A549 (cell line): Measurements from ENCODE around the gene LRRC46. TPM values are rescaled to one million over a fixed set of nuclear protein-coding genes. Genes with fewer than 3 reads are reported as not detected.

Experiments
- ATAC-seq, 2 experiments: fragments of 200-7000 bp in 1 of 2; fragments of >200 bp in 1 of 2; cut with Nextera tagmentation in 1 of 2; cut with Tn5 transposase in 1 of 2; 3 replicates each; pipeline versions ENCODE4 v1.8.0 to v1.9.1; 2018 to 2020; ENCODE audit warnings: mild to moderate bottlenecking in 1 of 2, moderate library complexity in 1 of 2
- CTCF ChIA-PET: fragments of 300-600 bp; sonication (Branson Sonifier 250); formaldehyde crosslinking; extraction: SDS; loops from one replicate; lab custom pipeline; 2021; ENCODE audit warnings: antibody characterized with exemption, inconsistent platforms; lab: Yijun Ruan, JAX
- POLR2A ChIA-PET: fragments of 350-600 bp; formaldehyde crosslinking; extraction: SDS; loops from one replicate; lab custom pipeline; 2021; ENCODE audit warnings: antibody characterized with exemption, inconsistent platforms; lab: Yijun Ruan, JAX
- DNase-seq, 2 experiments: peaks; one replicate each; pipeline versions ENCODE4 v3.0.0 to v3.0.0-alpha.2; 2011 to 2016; ENCODE audit warnings: low read depth in 1 of 2, low spot score in 1 of 2
- FAIRE-seq: peaks from 2 replicates; lab custom pipeline; 2011; peaks lifted over from hg19 to GRCh38; lab: Jason Lieb, UNC
- H3K27ac ChIP-seq, 2 experiments: fragments of >200 bp; sonication (Bioruptor Twin); formaldehyde crosslinking; 3 replicates each; pipeline ENCODE4 v1.5.1; 2016 to 2017
- H3K4me1 ChIP-seq: fragments of >200 bp; sonication (Bioruptor Twin); formaldehyde crosslinking; 3 replicates; pipeline ENCODE4 v1.6.1; 2016
- H3K4me2 ChIP-seq: fragments of >200 bp; sonication (Bioruptor Twin); formaldehyde crosslinking; 3 replicates; pipeline ENCODE4 v1.6.1; 2016
- H3K4me3 ChIP-seq: fragments of >200 bp; sonication (Bioruptor Twin); formaldehyde crosslinking; 3 replicates; pipeline ENCODE4 v1.5.1; 2016
- H3K9me3 ChIP-seq: fragments of >200 bp; sonication (Bioruptor Twin); formaldehyde crosslinking; 3 replicates; pipeline ENCODE4 v1.6.1; 2016
- EHMT2 ChIP-seq: fragments of 200-600 bp; sonication (generic); IDR thresholded peaks from 2 replicates; pipeline ENCODE4 v1.6.1; 2016; ENCODE audit warnings: antibody characterized with exemption, low read depth, mild to moderate bottlenecking, moderate library complexity
- EP300 ChIP-seq, 2 experiments: fragments of >200 bp; sonication (Bioruptor Twin); formaldehyde crosslinking; IDR thresholded peaks; 2 replicates in 1 of 2; 3 replicates in 1 of 2; pipeline ENCODE4 v1.6.1; 2016 to 2017
- ESRRA ChIP-seq: fragments of 150-350 bp; IDR thresholded peaks from 2 replicates; pipeline ENCODE4 v1.6.1; 2014; ENCODE audit warnings: mild to moderate bottlenecking, low read length, borderline replicate concordance
- HEYL ChIP-seq: fragments of 250-450 bp; sonication (Bioruptor Pico); IDR thresholded peaks from 2 replicates; pipeline ENCODE4 v1.8.0; 2021; ENCODE audit warnings: mild to moderate bottlenecking, moderate library complexity
- HMGXB4 ChIP-seq: fragments of 250-450 bp; sonication (Bioruptor Pico); IDR thresholded peaks from 2 replicates; pipeline ENCODE4 v1.5.0; 2021; ENCODE audit warnings: mild to moderate bottlenecking, moderate library complexity, borderline replicate concordance
- HOXB5 ChIP-seq: fragments of 250-450 bp; sonication (Bioruptor Pico); IDR thresholded peaks from 2 replicates; pipeline ENCODE4 v1.5.0; 2020; ENCODE audit warnings: mild to moderate bottlenecking, moderate library complexity
- KDM1A ChIP-seq: fragments of 200-600 bp; sonication (generic); IDR thresholded peaks from 2 replicates; pipeline ENCODE4 v1.6.1; 2016; ENCODE audit warnings: low read depth, mild to moderate bottlenecking
- MAFK ChIP-seq: fragments of 450-650 bp; IDR thresholded peaks from 2 replicates; pipeline ENCODE4 v1.6.1; 2014; ENCODE audit not compliant: partially characterized antibody
- MAX ChIP-seq: IDR thresholded peaks from 2 replicates; pipeline ENCODE4 v1.6.1; 2012
- NFE2L2 ChIP-seq: fragments of 150-350 bp; conservative IDR thresholded peaks from 2 replicates; pipeline ENCODE4 v1.6.1; 2014; ENCODE audit warnings: low read length
- NPAS2 ChIP-seq: fragments of 250-450 bp; sonication (Bioruptor Pico); IDR thresholded peaks from 2 replicates; pipeline ENCODE4 v1.8.0; 2022; ENCODE audit warnings: mild to moderate bottlenecking, moderate library complexity, borderline replicate concordance
- PHF8 ChIP-seq: fragments of 200-600 bp; sonication (generic); IDR thresholded peaks from 2 replicates; pipeline ENCODE4 v1.6.1; 2016; ENCODE audit warnings: low read depth, mild to moderate bottlenecking, antibody characterized with exemption, moderate library complexity, borderline replicate concordance
- POLR2A ChIP-seq: IDR thresholded peaks from 2 replicates; pipeline ENCODE4 v1.6.1; 2012; ENCODE audit warnings: mild to moderate bottlenecking, low read length
- RAD21 ChIP-seq, 2 experiments: fragments of >200 bp in 1 of 2; sonication (Bioruptor Twin) in 1 of 2; formaldehyde crosslinking in 1 of 2; IDR thresholded peaks in 1 of 2; conservative IDR thresholded peaks in 1 of 2; 2 replicates in 1 of 2; 3 replicates in 1 of 2; pipeline ENCODE4 v1.6.1; 2012 to 2018; ENCODE audit warnings: inconsistent platforms in 1 of 2
- REST ChIP-seq: fragments of 200-600 bp; sonication (generic); IDR thresholded peaks from 2 replicates; pipeline ENCODE4 v1.6.1; 2016; ENCODE audit warnings: antibody characterized with exemption, mild to moderate bottlenecking, moderate library complexity
- RNF2 ChIP-seq: fragments of 200-600 bp; sonication (generic); IDR thresholded peaks from 2 replicates; pipeline ENCODE4 v1.6.1; 2016; ENCODE audit warnings: low read depth, mild to moderate bottlenecking, antibody characterized with exemption, moderate library complexity, borderline replicate concordance
- SREBF2 ChIP-seq: fragments of 450-650 bp; IDR thresholded peaks from 2 replicates; pipeline ENCODE4 v1.6.1; 2014; ENCODE audit warnings: mild to moderate bottlenecking, moderate library complexity
- ZFP36 ChIP-seq: fragments of 450-650 bp; IDR thresholded peaks from 2 replicates; pipeline ENCODE4 v1.6.1; 2014; ENCODE audit warnings: borderline replicate concordance; ENCODE audit not compliant: partially characterized antibody
- ZNF302 ChIP-seq: fragments of 250-450 bp; sonication (Bioruptor Pico); IDR thresholded peaks from 2 replicates; pipeline ENCODE4 v1.9.0; 2021; ENCODE audit warnings: inconsistent platforms, mild to moderate bottlenecking, moderate library complexity
- WGBS: methylation state at CpG from one replicate; pipeline ENCODE4 v1.1.6; 2017; ENCODE audit errors: missing lambda C conversion rate; 5-methylcytosine and 5-hydroxymethylcytosine counted together
- polyA plus RNA-seq, 4 experiments: library from polyadenylated mRNA; depleted of rRNA in 3 of 4; stranded (reverse); fragments of >200 nt; fragmentation: RNase III in 1 of 4; extraction: RNeasy Plus Mini Kit Qiagen cat#74134 plus additional on column Dnase treatment in 1 of 4; gene quantifications; 2 replicates in 3 of 4; 3 replicates in 1 of 4; pipeline ENCODE4 v1.2.3, GENCODE V29; 2011 to 2017
- TF ChIP-seq, protein P1 (sequence below): fragments of >200 bp; sonication (Bioruptor Twin); formaldehyde crosslinking; IDR thresholded peaks from 3 replicates; pipeline ENCODE4 v1.5.1; 2016
- TF ChIP-seq, protein P2 (sequence below): fragments of 150-350 bp; IDR thresholded peaks from 2 replicates; pipeline ENCODE4 v1.6.1; 2014; ENCODE audit warnings: low read depth, mild to moderate bottlenecking, low read length

LRRC46 gene
- polyA plus RNA-seq, 2 of the 4 experiments (the other 2 are of a cell fraction): 2.7 to 3.0 TPM

DNA sequence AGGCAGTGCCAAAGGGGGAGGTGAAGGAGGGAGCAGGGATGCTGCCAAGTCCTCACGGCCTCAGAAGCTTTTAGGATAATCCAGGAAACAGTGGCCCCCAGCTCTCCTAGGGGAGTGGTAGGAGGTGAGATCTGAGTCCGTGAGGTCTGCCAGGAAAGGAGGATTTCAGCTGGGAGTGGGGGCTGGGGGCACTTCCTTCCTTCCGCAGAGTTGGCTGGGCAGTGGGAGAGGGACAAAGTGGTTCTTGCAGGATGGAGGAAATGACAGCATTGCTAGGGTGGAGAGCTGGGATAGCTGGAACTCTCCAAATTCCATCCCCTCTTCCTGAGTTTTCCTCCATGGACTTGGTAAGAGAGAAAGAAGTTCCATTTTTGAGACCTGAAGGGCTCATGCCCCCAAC is 24.3 kb downstream of the LRRC46 start (continued):
- TF ChIP-seq, protein P1, sequence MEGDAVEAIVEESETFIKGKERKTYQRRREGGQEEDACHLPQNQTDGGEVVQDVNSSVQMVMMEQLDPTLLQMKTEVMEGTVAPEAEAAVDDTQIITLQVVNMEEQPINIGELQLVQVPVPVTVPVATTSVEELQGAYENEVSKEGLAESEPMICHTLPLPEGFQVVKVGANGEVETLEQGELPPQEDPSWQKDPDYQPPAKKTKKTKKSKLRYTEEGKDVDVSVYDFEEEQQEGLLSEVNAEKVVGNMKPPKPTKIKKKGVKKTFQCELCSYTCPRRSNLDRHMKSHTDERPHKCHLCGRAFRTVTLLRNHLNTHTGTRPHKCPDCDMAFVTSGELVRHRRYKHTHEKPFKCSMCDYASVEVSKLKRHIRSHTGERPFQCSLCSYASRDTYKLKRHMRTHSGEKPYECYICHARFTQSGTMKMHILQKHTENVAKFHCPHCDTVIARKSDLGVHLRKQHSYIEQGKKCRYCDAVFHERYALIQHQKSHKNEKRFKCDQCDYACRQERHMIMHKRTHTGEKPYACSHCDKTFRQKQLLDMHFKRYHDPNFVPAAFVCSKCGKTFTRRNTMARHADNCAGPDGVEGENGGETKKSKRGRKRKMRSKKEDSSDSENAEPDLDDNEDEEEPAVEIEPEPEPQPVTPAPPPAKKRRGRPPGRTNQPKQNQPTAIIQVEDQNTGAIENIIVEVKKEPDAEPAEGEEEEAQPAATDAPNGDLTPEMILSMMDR: no peak
- TF ChIP-seq, protein P2, sequence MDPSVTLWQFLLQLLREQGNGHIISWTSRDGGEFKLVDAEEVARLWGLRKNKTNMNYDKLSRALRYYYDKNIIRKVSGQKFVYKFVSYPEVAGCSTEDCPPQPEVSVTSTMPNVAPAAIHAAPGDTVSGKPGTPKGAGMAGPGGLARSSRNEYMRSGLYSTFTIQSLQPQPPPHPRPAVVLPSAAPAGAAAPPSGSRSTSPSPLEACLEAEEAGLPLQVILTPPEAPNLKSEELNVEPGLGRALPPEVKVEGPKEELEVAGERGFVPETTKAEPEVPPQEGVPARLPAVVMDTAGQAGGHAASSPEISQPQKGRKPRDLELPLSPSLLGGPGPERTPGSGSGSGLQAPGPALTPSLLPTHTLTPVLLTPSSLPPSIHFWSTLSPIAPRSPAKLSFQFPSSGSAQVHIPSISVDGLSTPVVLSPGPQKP: no peak
- TF ChIP-seq MAFK: no peak
- no peak for TF ChIP-seq NFE2L2
- no peak for TF ChIP-seq EP300 (IDR thresholded peaks at IDR 0.05)
- TF ChIP-seq EHMT2: no peak
- no peak for TF ChIP-seq NPAS2 (CRISPR knock-in tag)
- TF ChIP-seq SREBF2: no peak
- no peak for TF ChIP-seq ESRRA

GRCh38 chr17:47856830-47857229 is 25.4 kb downstream of the LRRC46 start:
- no peaks in the 10 kb centered on the region for H3K9me3 ChIP-seq
- no peak overlapping the region for H3K4me2 ChIP-seq
- ATAC-seq (no peak), DNase-seq (no peak), FAIRE-seq (no peak)
- ChIA-PET POLR2A (no interaction called here), CTCF (interaction anchor here (0.7 to 36.3 kb wide), 7 partner anchors 12 to 161 kb away, joined by 3 to 1860 read pairs (median 3); partner anchors contain the start of genes LRRC46, MRPL10, SCRN2 and SP2)
- H3K4me3 ChIP-seq: no peak overlapping the region
- no peaks in the 10 kb centered on the region for H3K4me1 ChIP-seq
- TF ChIP-seq KDM1A: 0 out of 2 replicates have a peak, but pooled peaks have one; percentile 13
- no peak for TF ChIP-seq POLR2A
- H3K27ac ChIP-seq: no peak overlapping the region

GRCh38 chr17:47857551-47858455 is 26.3 kb downstream of the LRRC46 start:
- Histone ChIP-seq H3K4me1 (peaks cover 5% of the 10 kb centered on the region), H3K4me3 (no peak overlapping the region), H3K9me3 (no peaks in the 10 kb centered on the region), H3K27ac (no peak overlapping the region; a peak in 1 of 6 replicates), H3K4me2 (no peak overlapping the region)
- CTCF ChIA-PET: interaction anchor here (0.6 to 36.3 kb wide), 11 partner anchors 13 to 1334 kb away, joined by 3 to 1860 read pairs (median 3); partner anchors contain the start of genes LRRC46, MRPL10, SCRN2 and SP2
- DNase-seq: no peak
- TF ChIP-seq HMGXB4 (CRISPR knock-in tag): no peak
- TF ChIP-seq RAD21 (conservative IDR thresholded peaks at IDR 0.05 in 1 of 2, IDR thresholded peaks at IDR 0.05 in 1 of 2): no peak
- no peak for TF ChIP-seq PHF8
- no peak for TF ChIP-seq MAX
- TF ChIP-seq, protein P1: no peak
- no peak for TF ChIP-seq ZFP36
- no peak for TF ChIP-seq ZNF302 (CRISPR knock-in tag)
- TF ChIP-seq HOXB5: no peak
- no peak for TF ChIP-seq HEYL
- no peak for TF ChIP-seq RNF2
- no peak for TF ChIP-seq REST
- POLR2A ChIA-PET: interaction anchor here (0.6 kb wide), 1 partner anchor 166 kb away, joined by 3 read pairs; no protein-coding TSS in a partner anchor
- WGBS: 89% methylated on average over 14 of the region's 16 CpGs
- ATAC-seq: no peak
- FAIRE-seq: no peak
